ENCODE data around the gene BAIAP2L1.
"Not testable (repeated sequence)": the region's sequence is repeated elsewhere in the genome, so short reads cannot be mapped to it uniquely, and the experiment has no call there.

DNA sequence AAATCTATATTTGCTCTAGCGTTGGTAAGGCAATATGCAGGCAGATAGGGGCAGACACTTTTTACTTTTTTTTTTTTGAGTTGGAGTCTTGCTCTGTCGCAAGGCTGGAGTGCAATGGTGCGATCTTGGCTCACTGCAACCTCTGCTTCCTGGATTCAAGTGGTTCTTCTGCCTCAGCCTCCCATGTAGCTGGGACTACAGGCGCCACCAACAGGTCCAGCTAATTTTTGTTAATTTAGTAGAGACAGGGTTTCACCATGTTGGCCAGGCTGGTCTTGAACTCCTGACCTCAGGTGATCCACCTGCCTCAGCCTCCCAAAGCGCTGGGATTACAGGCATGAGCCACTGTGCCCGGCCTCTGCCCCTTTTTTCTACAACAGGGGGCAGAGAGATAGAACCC is 12.8 kb upstream of the BAIAP2L1 start:
- TF ChIP-seq, protein P1, sequence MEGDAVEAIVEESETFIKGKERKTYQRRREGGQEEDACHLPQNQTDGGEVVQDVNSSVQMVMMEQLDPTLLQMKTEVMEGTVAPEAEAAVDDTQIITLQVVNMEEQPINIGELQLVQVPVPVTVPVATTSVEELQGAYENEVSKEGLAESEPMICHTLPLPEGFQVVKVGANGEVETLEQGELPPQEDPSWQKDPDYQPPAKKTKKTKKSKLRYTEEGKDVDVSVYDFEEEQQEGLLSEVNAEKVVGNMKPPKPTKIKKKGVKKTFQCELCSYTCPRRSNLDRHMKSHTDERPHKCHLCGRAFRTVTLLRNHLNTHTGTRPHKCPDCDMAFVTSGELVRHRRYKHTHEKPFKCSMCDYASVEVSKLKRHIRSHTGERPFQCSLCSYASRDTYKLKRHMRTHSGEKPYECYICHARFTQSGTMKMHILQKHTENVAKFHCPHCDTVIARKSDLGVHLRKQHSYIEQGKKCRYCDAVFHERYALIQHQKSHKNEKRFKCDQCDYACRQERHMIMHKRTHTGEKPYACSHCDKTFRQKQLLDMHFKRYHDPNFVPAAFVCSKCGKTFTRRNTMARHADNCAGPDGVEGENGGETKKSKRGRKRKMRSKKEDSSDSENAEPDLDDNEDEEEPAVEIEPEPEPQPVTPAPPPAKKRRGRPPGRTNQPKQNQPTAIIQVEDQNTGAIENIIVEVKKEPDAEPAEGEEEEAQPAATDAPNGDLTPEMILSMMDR (IDR thresholded peaks at IDR 0.05), result not testable (repeated sequence)
- TF ChIP-seq POLR2A (IDR thresholded peaks at IDR 0.05), result not testable (repeated sequence)
